ENCODE measurements around the gene OGT. TPM values are rescaled to one million over a fixed set of nuclear protein-coding genes. Genes with fewer than 3 reads are reported as not detected.

Gene OGT
- total RNA-seq, 1 experiment from 2014 or later = 159 TPM

GRCh38 chrX:71577682-71578081 is 44.8 kb downstream of the OGT start:
- Histone ChIP-seq H3K4me3 (no peak overlapping the region), H3K36me3 (ENCODE audit: low read depth) (peaks cover 4% of the 10 kb centered on the region; the same call in 1 of the 2 replicates), H2AFZ (no peak overlapping the region), H3K4me2 (no peak overlapping the region), H3K9me3 (ENCODE audit: insufficient read depth, low read depth) (no peaks in the 10 kb centered on the region), H3K4me1 (replicated peaks; ENCODE audit: insufficient read depth) (no peaks in the 10 kb centered on the region), H3K79me2 (ENCODE audit: low read depth) (no peaks in the 10 kb centered on the region), H3K9me2 (ENCODE audit: insufficient read depth) (no peaks in the 10 kb centered on the region), H3F3A (ENCODE audit: insufficient read depth, low read depth) (peaks cover 13% of the 10 kb centered on the region; the same call in 1 of the 2 replicates), H3K27me3 (ENCODE audit: insufficient read depth, low read depth) (no peaks in the 10 kb centered on the region), H4K20me1 (ENCODE audit: insufficient read depth) (peaks cover 14% of the 10 kb centered on the region), H3K27ac (no peak overlapping the region)
- CTCF ChIA-PET = no interaction called here
- POLR2A ChIA-PET (ENCODE audit: unreplicated experiment) = no interaction called here
- no TSS peak for BruUV-seq (replicated peaks)
- no peak for DNase-seq
- intact Hi-C loops (cut with micrococcal nuclease; ENCODE audit: unreplicated experiment) = no loop called here
- TF ChIP-seq CTCF (conservative IDR thresholded peaks at IDR 0.05) = no peak
- TF ChIP-seq EZH2 (IDR thresholded peaks at IDR 0.05; ENCODE audit: low read depth) = no peak

GRCh38 chrX:71578253-71579135 is 45.6 kb downstream of the OGT start, which contains the start of gene GCNA:
Gene GCNA (plus strand): TSS chrX:71578437. CDS start chrX:71580822, 2,385 bp downstream.
- H2AFZ ChIP-seq = no peak within 1 kb of the TSS
- H3K27ac ChIP-seq = no peak within 1 kb of the TSS
- no peak for DNase-seq
- no TSS peak for BruUV-seq (replicated peaks)
- no peaks in the 10 kb centered on the region for H3K9me2 ChIP-seq (ENCODE audit: insufficient read depth)
- peaks cover 14% of the 10 kb centered on the region; the same call in 1 of the 2 replicates for H3F3A ChIP-seq (ENCODE audit: insufficient read depth, low read depth)
- no peaks in the 10 kb centered on the region for H3K27me3 ChIP-seq (ENCODE audit: insufficient read depth, low read depth)
- ChIA-PET POLR2A (ENCODE audit: unreplicated experiment) (no interaction called here), CTCF (no interaction called here)
- TF ChIP-seq CTCF (conservative IDR thresholded peaks at IDR 0.05) (no peak), EZH2 (IDR thresholded peaks at IDR 0.05; ENCODE audit: low read depth) (no peak)
- 0 out of 2 replicates have a peak, but pooled peaks cover 4% of the 10 kb centered on the region for H3K36me3 ChIP-seq (ENCODE audit: low read depth)
- H3K4me2 ChIP-seq = no peak within 1 kb of the TSS
- no peaks in the 10 kb centered on the region for H3K79me2 ChIP-seq (ENCODE audit: low read depth)
- H3K4me3 ChIP-seq = no peak within 1 kb of the TSS
- H3K9me3 ChIP-seq (ENCODE audit: insufficient read depth, low read depth) = no peaks in the 10 kb centered on the region
- intact Hi-C loops (cut with micrococcal nuclease; ENCODE audit: unreplicated experiment) = no loop called here
- H3K4me1 ChIP-seq (replicated peaks; ENCODE audit: insufficient read depth) = no peaks in the 10 kb centered on the region
- H4K20me1 ChIP-seq (ENCODE audit: insufficient read depth) = 0 out of 2 replicates have a peak, but pooled peaks cover 8% of the 10 kb centered on the region

GRCh38 chrX:71579136-71579989 is 46.5 kb downstream of the OGT start:
- Histone ChIP-seq H3K27ac (no peak overlapping the region), H3K27me3 (ENCODE audit: insufficient read depth, low read depth) (no peaks in the 10 kb centered on the region), H3K4me1 (replicated peaks; ENCODE audit: insufficient read depth) (no peaks in the 10 kb centered on the region), H4K20me1 (ENCODE audit: insufficient read depth) (0 out of 2 replicates have a peak, but pooled peaks cover 7% of the 10 kb centered on the region), H3K79me2 (ENCODE audit: low read depth) (no peaks in the 10 kb centered on the region), H3K9me2 (ENCODE audit: insufficient read depth) (no peaks in the 10 kb centered on the region), H3K36me3 (ENCODE audit: low read depth) (0 out of 2 replicates have a peak, but pooled peaks cover 4% of the 10 kb centered on the region), H3K4me3 (no peak overlapping the region), H2AFZ (no peak overlapping the region), H3F3A (ENCODE audit: insufficient read depth, low read depth) (peaks cover 14% of the 10 kb centered on the region; the same call in 1 of the 2 replicates), H3K4me2 (no peak overlapping the region), H3K9me3 (ENCODE audit: insufficient read depth, low read depth) (no peaks in the 10 kb centered on the region)
- intact Hi-C loops (cut with micrococcal nuclease; ENCODE audit: unreplicated experiment) = no loop called here
- ChIA-PET POLR2A (ENCODE audit: unreplicated experiment) (no interaction called here), CTCF (no interaction called here)
- BruUV-seq (replicated peaks) = no TSS peak
- DNase-seq = no peak
- TF ChIP-seq CTCF (conservative IDR thresholded peaks at IDR 0.05) (no peak), EZH2 (IDR thresholded peaks at IDR 0.05; ENCODE audit: low read depth) (no peak)
